ENCODE measurements around the gene HNRNPC.
"Not testable (repeated sequence)": the region's sequence is repeated elsewhere in the genome, so short reads cannot be mapped to it uniquely, and the experiment has no call there.

Gene HNRNPC

GRCh38 chr14:21213652-21214051 is 55.6 kb downstream of the HNRNPC start:
- no peak for DNase-seq (ENCODE audit: low read depth in 3 of 3, low spot score in 1 of 3)

- DNase-seq (ENCODE audit: low read depth in 3 of 3, low spot score in 1 of 3): not testable (repeated sequence)
Measured at GRCh38 chr14:21212824-21213223, 56.4 kb downstream of the HNRNPC start.

- no peak for DNase-seq (ENCODE audit: low read depth in 3 of 3, low spot score in 1 of 3)
Measured at GRCh38 chr14:21211509-21211908, 57.7 kb downstream of the HNRNPC start.

- no peak for DNase-seq (ENCODE audit: low read depth in 3 of 3, low spot score in 1 of 3)
Measured at GRCh38 chr14:21210023-21210422, 59.2 kb downstream of the HNRNPC start.

GRCh38 chr14:21209185-21209584 is 60.1 kb downstream of the HNRNPC start:
- DNase-seq (ENCODE audit: low read depth in 3 of 3, low spot score in 1 of 3): no peak

- no peak for DNase-seq (ENCODE audit: low read depth in 3 of 3, low spot score in 1 of 3)
Measured at GRCh38 chr14:21208554-21208953, 60.7 kb downstream of the HNRNPC start.

- no peak for DNase-seq (ENCODE audit: low read depth in 3 of 3, low spot score in 1 of 3)
Measured at GRCh38 chr14:21206753-21207684, 62.2 kb downstream of the HNRNPC start.

GRCh38 chr14:21205678-21206581 is 63.3 kb downstream of the HNRNPC start:
- DNase-seq (ENCODE audit: low read depth in 3 of 3, low spot score in 1 of 3): no peak

- no peak for DNase-seq (ENCODE audit: low read depth in 3 of 3, low spot score in 1 of 3)
Measured at GRCh38 chr14:21205026-21205677, 64.1 kb downstream of the HNRNPC start.

- DNase-seq (ENCODE audit: low read depth in 3 of 3, low spot score in 1 of 3): no peak
Measured at GRCh38 chr14:21204167-21205025, 64.8 kb downstream of the HNRNPC start.

GRCh38 chr14:21203470-21204166 is 65.6 kb downstream of the HNRNPC start:
- no peak for DNase-seq (ENCODE audit: low read depth in 3 of 3, low spot score in 1 of 3)

GRCh38 chr14:21202463-21203358 is 66.5 kb downstream of the HNRNPC start:
- DNase-seq (ENCODE audit: low read depth in 3 of 3, low spot score in 1 of 3): no peak

GRCh38 chr14:21201732-21202462 is 67.3 kb downstream of the HNRNPC start:
- DNase-seq (ENCODE audit: low read depth in 3 of 3, low spot score in 1 of 3): no peak

- no peak for DNase-seq (ENCODE audit: low read depth in 3 of 3, low spot score in 1 of 3)
Measured at GRCh38 chr14:21200752-21201461, 68.3 kb downstream of the HNRNPC start.

GRCh38 chr14:21199611-21200560 is 69.4 kb downstream of the HNRNPC start:
- no peak for DNase-seq (ENCODE audit: low read depth in 3 of 3, low spot score in 1 of 3)

All from stimulated activated CD4-positive, alpha-beta T cell treated with anti-CD3 and anti-CD28 coated beads, TNF-alpha, amount 100 ng/mL, for 1 hour (primary cell).